IPS-18c (cell line): Measurements from ENCODE around the gene RPL13.

Experiments
- H3K4me3 ChIP-seq: 2 replicates; pipeline ENCODE4 v1.7.0; 2013; ENCODE audit warnings: low read depth, mild to moderate bottlenecking, low read length, moderate library complexity; ENCODE audit not compliant: insufficient read depth
- H3K9me3 ChIP-seq: one replicate; pipeline ENCODE4 v1.6.1; 2013; ENCODE audit warnings: mild to moderate bottlenecking, low read length, moderate library complexity; ENCODE audit not compliant: control insufficient read depth, insufficient read depth

Gene RPL13

GRCh38 chr16:89560378-89561141 is at the start of gene RPL13:
RPL13 (plus strand) TSS chr16:89560682; CDS start chr16:89560960, 278 bp downstream.
- H3K9me3 ChIP-seq, result peaks cover 2% of the 10 kb centered on the region
- H3K4me3 ChIP-seq, result peak within 1 kb of the TSS; percentile 81

GRCh38 chr16:89511374-89511773 is 49.1 kb upstream of the RPL13 start:
- no peaks in the 10 kb centered on the region for H3K9me3 ChIP-seq
- no peak overlapping the region for H3K4me3 ChIP-seq

- H3K4me3 ChIP-seq, result no peak overlapping the region
- no peaks in the 10 kb centered on the region for H3K9me3 ChIP-seq
These were observed 48.0 kb upstream of the RPL13 start for GRCh38 chr16:89512453-89512852.

GRCh38 chr16:89517128-89517527 is 43.4 kb upstream of the RPL13 start:
- Histone ChIP-seq H3K4me3 (no peak overlapping the region), H3K9me3 (no peaks in the 10 kb centered on the region)

- H3K4me3 ChIP-seq, result no peak overlapping the region
These were observed 40.6 kb upstream of the RPL13 start for GRCh38 chr16:89519881-89520280.

GRCh38 chr16:89522287-89522686 is 38.2 kb upstream of the RPL13 start:
- no peaks in the 10 kb centered on the region for H3K9me3 ChIP-seq

More at GRCh38 chr16:89519881-89520280, 40.6 kb upstream of the RPL13 start:
- H3K9me3 ChIP-seq, result no peaks in the 10 kb centered on the region

GRCh38 chr16:89523680-89524344 is 36.7 kb upstream of the RPL13 start:
- H3K4me3 ChIP-seq, result no peak overlapping the region
- H3K9me3 ChIP-seq, result no peaks in the 10 kb centered on the region

More at GRCh38 chr16:89522287-89522686, 38.2 kb upstream of the RPL13 start:
- H3K4me3 ChIP-seq, result no peak overlapping the region

- H3K9me3 ChIP-seq, result no peaks in the 10 kb centered on the region
- H3K4me3 ChIP-seq, result no peak overlapping the region
These were observed 35.2 kb upstream of the RPL13 start for GRCh38 chr16:89525146-89525913.

- H3K4me3 ChIP-seq, result no peak overlapping the region
- H3K9me3 ChIP-seq, result peaks cover under 1% of the 10 kb centered on the region
These were observed 31.4 kb upstream of the RPL13 start for GRCh38 chr16:89529097-89529496.

GRCh38 chr16:89530401-89531381 is 29.8 kb upstream of the RPL13 start:
- peaks cover 2% of the 10 kb centered on the region for H3K9me3 ChIP-seq
- H3K4me3 ChIP-seq, result no peak overlapping the region

GRCh38 chr16:89531821-89532526 is 28.5 kb upstream of the RPL13 start:
- Histone ChIP-seq H3K4me3 (no peak overlapping the region), H3K9me3 (peaks cover 2% of the 10 kb centered on the region)

- peaks cover 2% of the 10 kb centered on the region for H3K9me3 ChIP-seq
- no peak overlapping the region for H3K4me3 ChIP-seq
These were observed 26.2 kb upstream of the RPL13 start for GRCh38 chr16:89534252-89534756.

- Histone ChIP-seq H3K4me3 (no peak overlapping the region), H3K9me3 (peaks cover 2% of the 10 kb centered on the region)
These were observed 24.1 kb upstream of the RPL13 start for GRCh38 chr16:89536371-89536770.

- H3K9me3 ChIP-seq, result peaks cover 2% of the 10 kb centered on the region
- no peak overlapping the region for H3K4me3 ChIP-seq
These were observed 23.5 kb upstream of the RPL13 start for GRCh38 chr16:89536886-89537548.

- Histone ChIP-seq H3K4me3 (no peak overlapping the region), H3K9me3 (peaks cover 2% of the 10 kb centered on the region)
These were observed 22.9 kb upstream of the RPL13 start for GRCh38 chr16:89537549-89537925.

GRCh38 chr16:89538286-89538685 is 22.2 kb upstream of the RPL13 start:
- no peak overlapping the region for H3K4me3 ChIP-seq

More at GRCh38 chr16:89538286-89538685, 22.2 kb upstream of the RPL13 start:
- peaks cover 2% of the 10 kb centered on the region for H3K9me3 ChIP-seq
